K562 (cell line): Measurements from ENCODE around the gene PCARE. TPM values are rescaled to one million over a fixed set of nuclear protein-coding genes. Genes with fewer than 3 reads are reported as not detected.

Experiments used
- COPS2 ChIP-seq: fragments of 450-650 bp; conservative IDR thresholded peaks from 2 replicates; pipeline ENCODE4 v1.6.1; 2016; ENCODE audit warnings: mild to moderate bottlenecking, moderate library complexity
- CTCF ChIP-seq, 3 experiments: IDR thresholded peaks in 2 of 3; conservative IDR thresholded peaks in 1 of 3; 2 replicates each; pipeline ENCODE4 v1.5.1; 2011 to 2012; ENCODE audit warnings: low read length in 3 of 3, mild to moderate bottlenecking in 3 of 3, control low read depth in 2 of 3, improper control_type of control experiment in 1 of 3, inconsistent platforms in 1 of 3, low read depth in 1 of 3, mixed read lengths in 1 of 3, moderate library complexity in 1 of 3; ENCODE audit not compliant: insufficient read depth in 2 of 3
- ELF2 ChIP-seq: fragments of 250-450 bp; sonication (Bioruptor Pico); IDR thresholded peaks from 2 replicates; pipeline ENCODE4 v1.5.0; 2021; ENCODE audit warnings: mild to moderate bottlenecking
- FOSL1 ChIP-seq: fragments of 200-800 bp; sonication (Bioruptor generic); conservative IDR thresholded peaks from 2 replicates; pipeline ENCODE4 v1.6.1; 2016; ENCODE audit warnings: missing genetic modification characterization, missing compliant biosample characterization
- FUS ChIP-seq: fragments of 200-400 bp; formaldehyde crosslinking; optimal IDR thresholded peaks from 2 replicates; pipeline ENCODE3; 2017; ENCODE audit warnings: low read depth, low read length
- GATA2 ChIP-seq: sonication (generic); formaldehyde crosslinking; IDR thresholded peaks from 2 replicates; pipeline ENCODE4 v1.4.0; 2020; ENCODE audit warnings: mild to moderate bottlenecking, missing genetic modification reagents
- MAFG ChIP-seq: fragments of 450-650 bp; conservative IDR thresholded peaks from 2 replicates; pipeline ENCODE4 v1.6.1; 2016; ENCODE audit warnings: missing genetic modification characterization, missing compliant biosample characterization
- NCOA1 ChIP-seq: fragments of 450-650 bp; IDR thresholded peaks from 2 replicates; pipeline ENCODE4 v1.6.1; 2016; ENCODE audit warnings: low read depth
- RAD21 ChIP-seq, 2 experiments: fragments of 250-450 bp in 1 of 2; fragments of 450-650 bp in 1 of 2; sonication (Bioruptor Pico) in 1 of 2; formaldehyde crosslinking in 1 of 2; IDR thresholded peaks in 1 of 2; conservative IDR thresholded peaks in 1 of 2; 2 replicates each; pipeline versions ENCODE4 v1.4.0 to v1.8.0; 2020 to 2022; ENCODE audit warnings: mild to moderate bottlenecking in 2 of 2, moderate library complexity in 1 of 2
- SMAD1 ChIP-seq: fragments of 150-350 bp; IDR thresholded peaks from 2 replicates; pipeline ENCODE4 v1.6.1; 2014; ENCODE audit warnings: low read length, low read depth; ENCODE audit not compliant: partially characterized antibody
- ZNF668 ChIP-seq: fragments of 250-450 bp; sonication (Bioruptor Pico); IDR thresholded peaks from 2 replicates; pipeline ENCODE4 v1.8.0; 2022; ENCODE audit warnings: mild to moderate bottlenecking, inconsistent platforms
- polyA plus RNA-seq, 8 experiments: library from polyadenylated mRNA; depleted of rRNA in 4 of 8; stranded (reverse) in 5 of 8; unstranded in 3 of 8; fragments of >200 nt; fragmentation: Nextera tagmentation in 2 of 8; fragmentation: Illumina TruSeq in 1 of 8; extraction: Ambion mirVana in 2 of 8; extraction: Trizol in 1 of 8; gene quantifications; 2 replicates each; pipeline versions ENCODE4 v1.2.1 to v1.2.3, GENCODE V29; 2011 to 2014; ENCODE audit warnings: inconsistent platforms in 1 of 8, missing spikeins in 1 of 8
- total RNA-seq, 7 experiments: library from RNA; depleted of rRNA in 6 of 7; stranded (reverse); fragments of >200 nt in 6 of 7; fragmentation: Illumina TruSeq in 2 of 7; extraction: Trizol in 2 of 7; gene quantifications; 2 replicates each; pipeline versions ENCODE4 v1.2.1 to v1.2.3, GENCODE V29; 2011 to 2021; ENCODE audit warnings: low replicate concordance in 1 of 7
- TF ChIP-seq, protein P1 (sequence below): fragments of 250-450 bp; sonication (Bioruptor Pico); IDR thresholded peaks from 2 replicates; pipeline ENCODE4 v1.8.0; 2022; ENCODE audit warnings: moderate library complexity, mild to moderate bottlenecking, inconsistent platforms
- TF ChIP-seq, protein P2 (sequence below): fragments of 250-450 bp; sonication (Bioruptor Pico); IDR thresholded peaks from 2 replicates; pipeline ENCODE4 v1.6.1; 2021; ENCODE audit warnings: mild to moderate bottlenecking
- TF ChIP-seq, protein P3 (sequence below), 2 experiments: fragments of 450-650 bp; formaldehyde crosslinking in 1 of 2; IDR thresholded peaks; 2 replicates each; pipeline versions ENCODE4 v1.4.0 to v1.6.1; 2014 to 2020; ENCODE audit warnings: mild to moderate bottlenecking in 2 of 2, borderline replicate concordance in 1 of 2, low read depth in 1 of 2

PCARE gene
- total and polyA plus RNA-seq, 9 of the 15 experiments (the other 6 are each of a cell fraction or from before 2014, with no cell fraction given): not detected

GRCh38 chr2:29013057-29013780 is 61.1 kb downstream of the PCARE start (continued):
- TF ChIP-seq, protein P1, sequence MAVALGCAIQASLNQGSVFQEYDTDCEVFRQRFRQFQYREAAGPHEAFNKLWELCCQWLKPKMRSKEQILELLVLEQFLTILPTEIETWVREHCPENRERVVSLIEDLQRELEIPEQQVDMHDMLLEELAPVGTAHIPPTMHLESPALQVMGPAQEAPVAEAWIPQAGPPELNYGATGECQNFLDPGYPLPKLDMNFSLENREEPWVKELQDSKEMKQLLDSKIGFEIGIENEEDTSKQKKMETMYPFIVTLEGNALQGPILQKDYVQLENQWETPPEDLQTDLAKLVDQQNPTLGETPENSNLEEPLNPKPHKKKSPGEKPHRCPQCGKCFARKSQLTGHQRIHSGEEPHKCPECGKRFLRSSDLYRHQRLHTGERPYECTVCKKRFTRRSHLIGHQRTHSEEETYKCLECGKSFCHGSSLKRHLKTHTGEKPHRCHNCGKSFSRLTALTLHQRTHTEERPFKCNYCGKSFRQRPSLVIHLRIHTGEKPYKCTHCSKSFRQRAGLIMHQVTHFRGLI (CRISPR knock-in tag): no peak
- TF ChIP-seq NCOA1: no peak
- no peak for TF ChIP-seq SMAD1
- TF ChIP-seq MAFG (tag): peak; percentile 54
- TF ChIP-seq, protein P2, sequence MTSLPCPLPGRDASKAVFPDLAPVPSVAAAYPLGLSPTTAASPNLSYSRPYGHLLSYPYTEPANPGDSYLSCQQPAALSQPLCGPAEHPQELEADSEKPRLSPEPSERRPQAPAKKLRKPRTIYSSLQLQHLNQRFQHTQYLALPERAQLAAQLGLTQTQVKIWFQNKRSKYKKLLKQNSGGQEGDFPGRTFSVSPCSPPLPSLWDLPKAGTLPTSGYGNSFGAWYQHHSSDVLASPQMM (CRISPR knock-in tag): no peak
- TF ChIP-seq GATA2 (CRISPR knock-in tag): peak; percentile 55; the same call in 1 of the 2 replicates
- no peak for TF ChIP-seq FOSL1 (tag)
- TF ChIP-seq RAD21 (CRISPR knock-in tag; conservative IDR thresholded peaks at IDR 0.05 in 1 of 2, IDR thresholded peaks at IDR 0.05 in 1 of 2): peak; percentile 61 to 65
- TF ChIP-seq, protein P3, sequence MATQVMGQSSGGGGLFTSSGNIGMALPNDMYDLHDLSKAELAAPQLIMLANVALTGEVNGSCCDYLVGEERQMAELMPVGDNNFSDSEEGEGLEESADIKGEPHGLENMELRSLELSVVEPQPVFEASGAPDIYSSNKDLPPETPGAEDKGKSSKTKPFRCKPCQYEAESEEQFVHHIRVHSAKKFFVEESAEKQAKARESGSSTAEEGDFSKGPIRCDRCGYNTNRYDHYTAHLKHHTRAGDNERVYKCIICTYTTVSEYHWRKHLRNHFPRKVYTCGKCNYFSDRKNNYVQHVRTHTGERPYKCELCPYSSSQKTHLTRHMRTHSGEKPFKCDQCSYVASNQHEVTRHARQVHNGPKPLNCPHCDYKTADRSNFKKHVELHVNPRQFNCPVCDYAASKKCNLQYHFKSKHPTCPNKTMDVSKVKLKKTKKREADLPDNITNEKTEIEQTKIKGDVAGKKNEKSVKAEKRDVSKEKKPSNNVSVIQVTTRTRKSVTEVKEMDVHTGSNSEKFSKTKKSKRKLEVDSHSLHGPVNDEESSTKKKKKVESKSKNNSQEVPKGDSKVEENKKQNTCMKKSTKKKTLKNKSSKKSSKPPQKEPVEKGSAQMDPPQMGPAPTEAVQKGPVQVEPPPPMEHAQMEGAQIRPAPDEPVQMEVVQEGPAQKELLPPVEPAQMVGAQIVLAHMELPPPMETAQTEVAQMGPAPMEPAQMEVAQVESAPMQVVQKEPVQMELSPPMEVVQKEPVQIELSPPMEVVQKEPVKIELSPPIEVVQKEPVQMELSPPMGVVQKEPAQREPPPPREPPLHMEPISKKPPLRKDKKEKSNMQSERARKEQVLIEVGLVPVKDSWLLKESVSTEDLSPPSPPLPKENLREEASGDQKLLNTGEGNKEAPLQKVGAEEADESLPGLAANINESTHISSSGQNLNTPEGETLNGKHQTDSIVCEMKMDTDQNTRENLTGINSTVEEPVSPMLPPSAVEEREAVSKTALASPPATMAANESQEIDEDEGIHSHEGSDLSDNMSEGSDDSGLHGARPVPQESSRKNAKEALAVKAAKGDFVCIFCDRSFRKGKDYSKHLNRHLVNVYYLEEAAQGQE (IDR thresholded peaks at IDR 0.05; ENCODE audit: borderline replicate concordance): peak; percentile 18; the same call in 1 of the 2 replicates
- TF ChIP-seq, protein P3 (CRISPR knock-in tag; IDR thresholded peaks at IDR 0.05; ENCODE audit: low read depth): no peak
- TF ChIP-seq COPS2: no peak
- TF ChIP-seq FUS: no peak
- TF ChIP-seq ELF2 (CRISPR knock-in tag): no peak
- no peak for TF ChIP-seq ZNF668
- peak in 1 of 3 experiments; percentile 40; a peak in 2 of 6 replicates for TF ChIP-seq CTCF (IDR thresholded peaks at IDR 0.05 in 2 of 3, conservative IDR thresholded peaks at IDR 0.05 in 1 of 3; ENCODE audit: insufficient read depth in 2 of 3, low read depth in 1 of 3, low read length in 3 of 3)
